Measurements from ENCODE around the gene INSIG1. TPM values are rescaled to one million over a fixed set of nuclear protein-coding genes. Genes with fewer than 3 reads are reported as not detected.

INSIG1 gene
- total RNA-seq, 1 experiment from 2014 or later = 54.7 TPM

GRCh38 chr7:155331396-155331795, 33.7 kb downstream of the INSIG1 start (continued):
- TF ChIP-seq EZH2phosphoT487 (IDR thresholded peaks at IDR 0.05; ENCODE audit: borderline replicate concordance) (no peak), CEBPB (IDR thresholded peaks at IDR 0.05; ENCODE audit: low read depth) (no peak), POLR2A (IDR thresholded peaks at IDR 0.05; ENCODE audit: borderline replicate concordance, extremely low read depth, insufficient read depth, insufficient read length) (no peak), JUND (IDR thresholded peaks at IDR 0.05) (no peak), ZNF274 (IDR thresholded peaks at IDR 0.05; ENCODE audit: low read depth, low read length) (no peak), TCF7L2 (IDR thresholded peaks at IDR 0.05; ENCODE audit: borderline replicate concordance, extremely low read depth, insufficient read depth, insufficient read length) (no peak), FOSL1 (IDR thresholded peaks at IDR 0.05; ENCODE audit: low read depth) (no peak), SP1 (IDR thresholded peaks at IDR 0.05; ENCODE audit: low read depth) (no peak)

- POLR2A ChIA-PET = no interaction called here
- H3K9ac ChIP-seq (ENCODE audit: low read length) = no peak overlapping the region
- H3K27me3 ChIP-seq (ENCODE audit: insufficient read depth, low read length) = peaks cover 49% of the 10 kb centered on the region; the same call in 1 of the 2 replicates
- H3K36me3 ChIP-seq (ENCODE audit: control insufficient read depth in 1 of 2, insufficient read depth in 2 of 2, low read length in 2 of 2) = no peaks in the 10 kb centered on the region
- H3K4me3 ChIP-seq (replicated peaks in 1 of 2; ENCODE audit: low read depth in 1 of 2, low read length in 2 of 2) = no peak overlapping the region
- H3K9me3 ChIP-seq (ENCODE audit: control insufficient read depth in 1 of 2, insufficient read depth in 1 of 2, low read depth in 1 of 2, low read length in 2 of 2) = no peaks in the 10 kb centered on the region
- TF ChIP-seq ELF1 (IDR thresholded peaks at IDR 0.05; ENCODE audit: borderline replicate concordance, low read depth) (no peak), SP1 (IDR thresholded peaks at IDR 0.05; ENCODE audit: low read depth) (no peak), CBX3 (IDR thresholded peaks at IDR 0.05; ENCODE audit: low read depth) (no peak), POLR2A (IDR thresholded peaks at IDR 0.05; ENCODE audit: borderline replicate concordance, extremely low read depth, insufficient read depth, insufficient read length) (no peak), TCF7L2 (IDR thresholded peaks at IDR 0.05; ENCODE audit: borderline replicate concordance, extremely low read depth, insufficient read depth, insufficient read length) (no peak)
- intact Hi-C loops (cut with micrococcal nuclease) = no loop called here
- DNase-seq (ENCODE audit: low read depth, low spot score) (no peak), ATAC-seq (0 out of 2 replicates have a peak, but pooled peaks have one; percentile 34)
- RAD21 ChIA-PET (ENCODE audit: low non-redundant PET in 1 of 2, low total read pairs in 2 of 2, uncharacterized antibody in 2 of 2, unreplicated experiment in 2 of 2) = no interaction called here
- no peak overlapping the region for H3K27ac ChIP-seq (ENCODE audit: low read depth, low read length)
- no peak overlapping the region for H3K4me2 ChIP-seq (ENCODE audit: low read length)
- no peak overlapping the region for H2AFZ ChIP-seq (ENCODE audit: low read depth, low read length, poor library complexity, severe bottlenecking)
- no peaks in the 10 kb centered on the region for H3K4me1 ChIP-seq (ENCODE audit: control insufficient read depth in 1 of 2, insufficient read depth in 2 of 2, low read length in 2 of 2)
- no peaks in the 10 kb centered on the region for H4K20me1 ChIP-seq (ENCODE audit: insufficient read depth)
- H3K79me2 ChIP-seq (ENCODE audit: insufficient read depth, low read length) = no peaks in the 10 kb centered on the region
- H3K9me2 ChIP-seq (ENCODE audit: insufficient read depth) = no peaks in the 10 kb centered on the region
- CTCF ChIA-PET = no interaction called here
- BruUV-seq (replicated peaks) = no TSS peak
Measured at GRCh38 chr7:155333346-155334234, 35.9 kb downstream of the INSIG1 start.

Data from HCT116 (cell line).